GM12878 (cell line): ENCODE results near the gene HRH3. TPM values are rescaled to one million over a fixed set of nuclear protein-coding genes. Genes with fewer than 3 reads are reported as not detected.

Source experiments
- ATAC-seq: fragments of 200-7000 bp; cut with Tn5 transposase; 3 replicates; pipeline ENCODE4 v1.9.1; 2020; ENCODE audit warnings: mild to moderate bottlenecking, moderate library complexity
- Bru-seq: library from RNA; stranded (reverse); fragments of 400-500 nt; gene quantifications from one replicate; lab custom pipeline; 2021; lab: Mats Ljungman, UMichigan
- BruChase-seq, 2 experiments: library from RNA; stranded (reverse); fragments of 400-500 nt; gene quantifications; one replicate each; lab custom pipeline; 2021; lab: Mats Ljungman, UMichigan
- BruUV-seq: library from RNA; stranded (reverse); fragments of 400-500 nt; replicated peaks from 2 replicates; lab custom pipeline; 2021; lab: Mats Ljungman, UMichigan
- CTCF ChIA-PET: fragments of 300-600 bp; sonication (Branson Sonifier 250); formaldehyde crosslinking; extraction: SDS; loops from one replicate; lab custom pipeline; 2021; ENCODE audit warnings: inconsistent platforms; lab: Yijun Ruan, JAX
- POLR2A ChIA-PET: fragments of 350-600 bp; formaldehyde crosslinking; extraction: SDS; loops from one replicate; lab custom pipeline; 2021; ENCODE audit warnings: inconsistent platforms; lab: Charles Lee
- RAD21 ChIA-PET: fragments of 300-600 bp; sonication (Branson Sonifier 250); formaldehyde crosslinking; loops from one replicate; lab custom pipeline; 2023; ENCODE audit warnings: antibody characterized with exemption; ENCODE audit not compliant: unreplicated experiment; lab: Charles Lee
- SMC1A ChIA-PET: fragments of 300-600 bp; sonication (Branson Sonifier 250); formaldehyde crosslinking; loops from one replicate; lab custom pipeline; 2023; ENCODE audit not compliant: unreplicated experiment, uncharacterized antibody; lab: Charles Lee
- DNase-seq: peaks from one replicate; pipeline ENCODE4 v3.0.0-alpha.2; 2011; ENCODE audit warnings: low read depth, low spot score
- FAIRE-seq: peaks from 3 replicates; lab custom pipeline; 2011; peaks lifted over from hg19 to GRCh38; lab: Jason Lieb, UNC
- H2AFZ ChIP-seq: 2 replicates; pipeline ENCODE4 v1.6.0; 2011; ENCODE audit warnings: low read depth, low read length, control low read depth; ENCODE audit not compliant: control insufficient read depth
- H3K27ac ChIP-seq: 2 replicates; pipeline ENCODE4 v1.5.1; 2011; ENCODE audit warnings: control low read depth; ENCODE audit not compliant: control insufficient read depth, insufficient read depth
- H3K27me3 ChIP-seq, 2 experiments: replicated peaks in 1 of 2; 2 replicates each; pipeline versions ENCODE4 v1.6.0 to v1.6.1; 2011; ENCODE audit warnings: low read length in 1 of 2; ENCODE audit not compliant: control insufficient read depth in 2 of 2, insufficient read depth in 2 of 2
- H3K36me3 ChIP-seq, 2 experiments: 2 replicates each; pipeline ENCODE4 v1.5.1; 2011; ENCODE audit warnings: low read length in 1 of 2; ENCODE audit not compliant: control insufficient read depth in 2 of 2, insufficient read depth in 2 of 2
- H3K4me1 ChIP-seq: 2 replicates; pipeline ENCODE4 v1.6.1; 2011; ENCODE audit warnings: mild to moderate bottlenecking, low read length, moderate library complexity, mixed read lengths; ENCODE audit not compliant: control insufficient read depth, insufficient read depth
- H3K4me2 ChIP-seq: 2 replicates; pipeline ENCODE4 v1.6.0; 2011; ENCODE audit warnings: control low read depth; ENCODE audit not compliant: control insufficient read depth, insufficient read depth
- H3K4me3 ChIP-seq: fragments of 200-600 bp; sonication (generic); 2 replicates; pipeline ENCODE4 v1.5.1; 2016
- H3K79me2 ChIP-seq: 2 replicates; pipeline ENCODE4 v1.6.0; 2011; ENCODE audit warnings: low read length; ENCODE audit not compliant: control insufficient read depth, insufficient read depth
- H3K9ac ChIP-seq: 2 replicates; pipeline ENCODE4 v1.8.0; 2011; ENCODE audit warnings: low read length, control low read depth, mixed read lengths; ENCODE audit not compliant: control insufficient read depth, insufficient read depth
- H3K9me3 ChIP-seq: replicated peaks from 3 replicates; pipeline ENCODE4 v1.5.1; 2011; ENCODE audit warnings: mild to moderate bottlenecking, low read length; ENCODE audit not compliant: control insufficient read depth, insufficient read depth
- H4K20me1 ChIP-seq: 2 replicates; pipeline ENCODE4 v1.6.0; 2011; ENCODE audit not compliant: control insufficient read depth, insufficient read depth
- CREB1 ChIP-seq: IDR thresholded peaks from 2 replicates; pipeline ENCODE4 v1.6.1; 2012; ENCODE audit warnings: low read depth, mild to moderate bottlenecking, inconsistent platforms
- EGR1 ChIP-seq, 2 experiments: IDR thresholded peaks; 1 replicate in 1 of 2; 2 replicates in 1 of 2; pipeline ENCODE4 v1.6.1; 2011 to 2012; ENCODE audit warnings: low read depth in 2 of 2, low read length in 2 of 2, borderline replicate concordance in 1 of 2, mild to moderate bottlenecking in 1 of 2, moderate library complexity in 1 of 2
- MTA2 ChIP-seq: fragments of 450-650 bp; IDR thresholded peaks from 2 replicates; pipeline ENCODE4 v1.6.1; 2016; ENCODE audit warnings: low read depth, mild to moderate bottlenecking, moderate library complexity
- NFYB ChIP-seq: IDR thresholded peaks from 2 replicates; pipeline ENCODE4 v1.6.1; 2011; ENCODE audit warnings: low read depth, mild to moderate bottlenecking, low read length, improper control_type of control experiment, moderate library complexity; ENCODE audit not compliant: insufficient read depth
- RB1 ChIP-seq: fragments of 450-650 bp; formaldehyde crosslinking; IDR thresholded peaks from 2 replicates; pipeline ENCODE4 v1.6.1; 2017; ENCODE audit warnings: mild to moderate bottlenecking, borderline replicate concordance
- SP1 ChIP-seq: IDR thresholded peaks from one replicate; pipeline ENCODE4 v1.6.1; 2011; ENCODE audit warnings: low read depth, low read length
- WGBS: methylation state at CpG from one replicate; pipeline ENCODE4 v1.1.6; 2016; ENCODE audit warnings: low lambda C conversion rate; ENCODE audit not compliant: insufficient replicate concordance, insufficient coverage; ENCODE audit errors: missing lambda C conversion rate; 5-methylcytosine and 5-hydroxymethylcytosine counted together
- in situ Hi-C: fragments of 300-500 bp; cut with MboI; formaldehyde crosslinking; loops from 9 replicates; pipeline ENCODE4 v1.14.3; 2018; ENCODE audit warnings: mixed read lengths
- intact Hi-C: fragments of 100-400 bp; cut with micrococcal nuclease; formaldehyde crosslinking; loops from one replicate; pipeline ENCODE4 v1.14.2; 2022; ENCODE audit not compliant: unreplicated experiment
- long read RNA-seq, 2 experiments: library from polyadenylated mRNA; unstranded; transcript quantifications; one replicate each; pipeline ENCODE4 v2.0.0, GENCODE V29; 2019 to 2020
- polyA minus RNA-seq, 3 experiments: library from RNA; depleted of rRNA, polyadenylated mRNA; stranded (reverse); fragments of >200 nt; gene quantifications; 2 replicates each; pipeline ENCODE4 v1.2.3, GENCODE V29; 2011
- polyA plus RNA-seq, 11 experiments: library from polyadenylated mRNA; depleted of rRNA in 4 of 11; unstranded in 6 of 11; stranded (reverse) in 5 of 11; fragments of >200 nt; fragmentation: Nextera tagmentation in 4 of 11; fragmentation: Illumina TruSeq in 1 of 11; extraction: Ambion mirVana in 4 of 11; extraction: Trizol in 1 of 11; gene quantifications; 1 replicate in 1 of 11; 2 replicates in 10 of 11; pipeline versions ENCODE4 v1.2.1 to v1.2.3, GENCODE V29; 2011 to 2016; ENCODE audit warnings: inconsistent platforms in 2 of 11, missing spikeins in 2 of 11, low read depth in 1 of 11
- total RNA-seq, 4 experiments: library from RNA; depleted of rRNA in 3 of 4; stranded (reverse); fragments of >200 nt in 3 of 4; fragmentation: Illumina TruSeq in 1 of 4; extraction: Trizol in 1 of 4; gene quantifications; 2 replicates each; pipeline versions ENCODE4 v1.2.1 to v1.2.3, GENCODE V29; 2013 to 2021
- TF ChIP-seq, protein P1 (sequence below): IDR thresholded peaks from 2 replicates; pipeline ENCODE4 v1.6.1; 2012; ENCODE audit warnings: mild to moderate bottlenecking, low read depth, low read length
- TF ChIP-seq, protein P2 (sequence below): fragments of 450-650 bp; formaldehyde crosslinking; IDR thresholded peaks from 2 replicates; pipeline ENCODE4 v1.5.0; 2022; ENCODE audit warnings: mild to moderate bottlenecking, missing genetic modification characterization

The HRH3 gene
- total RNA-seq (2013; cell fraction: nucleolus; rRNA removed): not detected in 2 replicates
- total RNA-seq (2014; rRNA removed) (not detected in 2 replicates), total RNA-seq (2014; rRNA removed; fragmentation: Illumina TruSeq; extraction: Trizol) (not detected in 2 replicates), total RNA-seq (2021) (not detected in 2 replicates), polyA plus RNA-seq (2011; rRNA removed) (not detected in 2 replicates), polyA plus RNA-seq (2014; fragmentation: Illumina TruSeq; extraction: Trizol) (not detected in 2 replicates), polyA plus RNA-seq (2014; fragmentation: Nextera tagmentation; extraction: Ambion mirVana) (not detected), polyA plus RNA-seq (2014; rRNA removed) (not detected in 2 replicates), polyA plus RNA-seq (2016; fragmentation: Nextera tagmentation; extraction: Ambion mirVana) (not detected), polyA minus RNA-seq (2011; rRNA and poly(A)+ RNA removed) (not detected in 2 replicates), Bru-seq, nascent RNA (not detected), BruChase-seq, experiment 1, labeled RNA remaining after a 6-hour chase (not detected), BruChase-seq, experiment 2, labeled RNA remaining after a 2-hour chase (not detected)
- not detected for polyA plus RNA-seq (2011; ENCODE audit: low read depth)
- not detected in 2 replicates for polyA plus RNA-seq (2011; cell fraction: cytosol; rRNA removed)
- not detected in 2 replicates for polyA plus RNA-seq (2011; cell fraction: nucleus; rRNA removed)
- 0.04 TPM in 1 of 2 replicates, not detected in the other for polyA plus RNA-seq (2012)
- polyA minus RNA-seq (2011; cell fraction: cytosol; rRNA and poly(A)+ RNA removed): not detected in 2 replicates
- polyA minus RNA-seq (2011; cell fraction: nucleus; rRNA and poly(A)+ RNA removed): not detected in 2 replicates
- long read RNA-seq, experiment 1: 0 reads
- long read RNA-seq, experiment 2: 0 reads

DNA sequence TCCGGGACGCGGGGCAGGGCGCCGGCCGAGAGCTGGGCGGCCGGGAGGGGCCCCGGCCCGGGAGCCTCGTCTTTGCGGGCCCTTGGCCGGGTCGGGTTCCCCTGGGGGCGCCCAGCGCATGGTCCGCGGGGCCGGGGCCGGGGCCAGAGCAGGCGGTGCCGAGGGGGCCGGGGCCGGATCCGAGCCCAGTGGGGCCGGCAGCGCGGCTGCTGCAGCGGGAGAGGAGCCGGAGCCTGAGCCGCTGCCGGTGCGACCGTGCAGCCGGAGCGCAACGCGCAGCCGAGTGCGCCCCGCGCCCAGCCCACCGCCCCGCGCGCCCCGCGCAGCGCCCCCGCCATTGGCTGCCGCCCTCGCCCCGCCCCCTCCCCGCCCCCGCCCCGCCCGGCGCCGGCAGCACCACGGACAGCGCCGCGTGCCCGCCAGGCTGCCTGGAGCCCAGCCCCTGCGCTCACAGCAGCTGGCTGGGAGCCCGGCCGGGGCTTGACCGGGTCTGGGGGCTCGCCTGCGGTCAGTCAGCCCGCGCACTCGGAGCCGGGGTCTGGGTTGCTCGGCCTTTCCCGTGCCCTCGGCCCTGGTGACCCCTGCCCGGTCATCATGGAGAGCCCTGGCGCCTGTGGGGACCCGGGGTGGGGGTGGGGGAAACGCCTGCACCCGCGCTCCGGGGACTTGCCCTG lies at the start of gene HRH3:
HRH3 (minus strand) TSS at position 287 of the 674 bp plus-strand sequence. CDS start 308 bp downstream, outside the sequence.
- CTCF ChIA-PET: no interaction called here
- 2% methylated on average over 24 of the region's 84 CpGs for WGBS
- Histone ChIP-seq H3K27me3 (peaks cover 1 to 10% of the 10 kb centered on the region in 2 experiments; a peak in 3 of 4 replicates), H3K9ac (no peak within 1 kb of the TSS), H3K4me2 (0 out of 2 replicates have a peak within 1 kb of the TSS, but pooled peaks have one; percentile 17), H3K4me1 (no peaks in the 10 kb centered on the region), H2AFZ (no peak within 1 kb of the TSS), H3K36me3 (no peaks in the 10 kb centered on the region), H3K27ac (no peak within 1 kb of the TSS), H3K4me3 (no peak within 1 kb of the TSS), H3K79me2 (no peaks in the 10 kb centered on the region), H3K9me3 (no peaks in the 10 kb centered on the region), H4K20me1 (no peaks in the 10 kb centered on the region; the same call in 1 of the 2 replicates)
- no peak for TF ChIP-seq RB1
- TF ChIP-seq, protein P1, sequence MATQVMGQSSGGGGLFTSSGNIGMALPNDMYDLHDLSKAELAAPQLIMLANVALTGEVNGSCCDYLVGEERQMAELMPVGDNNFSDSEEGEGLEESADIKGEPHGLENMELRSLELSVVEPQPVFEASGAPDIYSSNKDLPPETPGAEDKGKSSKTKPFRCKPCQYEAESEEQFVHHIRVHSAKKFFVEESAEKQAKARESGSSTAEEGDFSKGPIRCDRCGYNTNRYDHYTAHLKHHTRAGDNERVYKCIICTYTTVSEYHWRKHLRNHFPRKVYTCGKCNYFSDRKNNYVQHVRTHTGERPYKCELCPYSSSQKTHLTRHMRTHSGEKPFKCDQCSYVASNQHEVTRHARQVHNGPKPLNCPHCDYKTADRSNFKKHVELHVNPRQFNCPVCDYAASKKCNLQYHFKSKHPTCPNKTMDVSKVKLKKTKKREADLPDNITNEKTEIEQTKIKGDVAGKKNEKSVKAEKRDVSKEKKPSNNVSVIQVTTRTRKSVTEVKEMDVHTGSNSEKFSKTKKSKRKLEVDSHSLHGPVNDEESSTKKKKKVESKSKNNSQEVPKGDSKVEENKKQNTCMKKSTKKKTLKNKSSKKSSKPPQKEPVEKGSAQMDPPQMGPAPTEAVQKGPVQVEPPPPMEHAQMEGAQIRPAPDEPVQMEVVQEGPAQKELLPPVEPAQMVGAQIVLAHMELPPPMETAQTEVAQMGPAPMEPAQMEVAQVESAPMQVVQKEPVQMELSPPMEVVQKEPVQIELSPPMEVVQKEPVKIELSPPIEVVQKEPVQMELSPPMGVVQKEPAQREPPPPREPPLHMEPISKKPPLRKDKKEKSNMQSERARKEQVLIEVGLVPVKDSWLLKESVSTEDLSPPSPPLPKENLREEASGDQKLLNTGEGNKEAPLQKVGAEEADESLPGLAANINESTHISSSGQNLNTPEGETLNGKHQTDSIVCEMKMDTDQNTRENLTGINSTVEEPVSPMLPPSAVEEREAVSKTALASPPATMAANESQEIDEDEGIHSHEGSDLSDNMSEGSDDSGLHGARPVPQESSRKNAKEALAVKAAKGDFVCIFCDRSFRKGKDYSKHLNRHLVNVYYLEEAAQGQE: peak; percentile 89
- TF ChIP-seq MTA2: no peak
- no peak for TF ChIP-seq SP1
- peak; percentile 32; the same call in 1 of the 2 replicates for TF ChIP-seq NFYB
- no peak for TF ChIP-seq CREB1
- TF ChIP-seq, protein P2, sequence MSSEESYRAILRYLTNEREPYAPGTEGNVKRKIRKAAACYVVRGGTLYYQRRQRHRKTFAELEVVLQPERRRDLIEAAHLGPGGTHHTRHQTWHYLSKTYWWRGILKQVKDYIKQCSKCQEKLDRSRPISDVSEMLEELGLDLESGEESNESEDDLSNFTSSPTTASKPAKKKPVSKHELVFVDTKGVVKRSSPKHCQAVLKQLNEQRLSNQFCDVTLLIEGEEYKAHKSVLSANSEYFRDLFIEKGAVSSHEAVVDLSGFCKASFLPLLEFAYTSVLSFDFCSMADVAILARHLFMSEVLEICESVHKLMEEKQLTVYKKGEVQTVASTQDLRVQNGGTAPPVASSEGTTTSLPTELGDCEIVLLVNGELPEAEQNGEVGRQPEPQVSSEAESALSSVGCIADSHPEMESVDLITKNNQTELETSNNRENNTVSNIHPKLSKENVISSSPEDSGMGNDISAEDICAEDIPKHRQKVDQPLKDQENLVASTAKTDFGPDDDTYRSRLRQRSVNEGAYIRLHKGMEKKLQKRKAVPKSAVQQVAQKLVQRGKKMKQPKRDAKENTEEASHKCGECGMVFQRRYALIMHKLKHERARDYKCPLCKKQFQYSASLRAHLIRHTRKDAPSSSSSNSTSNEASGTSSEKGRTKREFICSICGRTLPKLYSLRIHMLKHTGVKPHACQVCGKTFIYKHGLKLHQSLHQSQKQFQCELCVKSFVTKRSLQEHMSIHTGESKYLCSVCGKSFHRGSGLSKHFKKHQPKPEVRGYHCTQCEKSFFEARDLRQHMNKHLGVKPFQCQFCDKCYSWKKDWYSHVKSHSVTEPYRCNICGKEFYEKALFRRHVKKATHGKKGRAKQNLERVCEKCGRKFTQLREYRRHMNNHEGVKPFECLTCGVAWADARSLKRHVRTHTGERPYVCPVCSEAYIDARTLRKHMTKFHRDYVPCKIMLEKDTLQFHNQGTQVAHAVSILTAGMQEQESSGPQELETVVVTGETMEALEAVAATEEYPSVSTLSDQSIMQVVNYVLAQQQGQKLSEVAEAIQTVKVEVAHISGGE (CRISPR knock-in tag): no peak
- TF ChIP-seq EGR1 (IDR thresholded peaks at IDR 0.05; ENCODE audit: borderline replicate concordance in 1 of 2, low read depth in 2 of 2, low read length in 2 of 2): 0 out of 3 replicates have a peak, but pooled peaks of 1 of the 2 experiments have one; percentile 38
- intact Hi-C loops (no loop called here), in situ Hi-C loops (no loop called here)
- FAIRE-seq (no peak), ATAC-seq (peak; percentile 67), DNase-seq (no peak)
- RAD21 ChIA-PET: no interaction called here
- BruUV-seq: no TSS peak
- SMC1A ChIA-PET: no interaction called here
- POLR2A ChIA-PET: no interaction called here
